Measurements from ENCODE around the gene FBXO46. TPM values are rescaled to one million over a fixed set of nuclear protein-coding genes. Genes with fewer than 3 reads are reported as not detected.

Gene FBXO46
- total and polyA plus RNA-seq, 2 donors (not counting 1 experiment from before 2014, with no cell fraction given) = 19.9 to 44.5 TPM

GRCh38 chr19:45768655-45768983 is 37.9 kb upstream of the FBXO46 start:
- intact Hi-C loops (cut with micrococcal nuclease) = loop anchor here (2.0 kb wide), 1 partner anchor 38 kb away; the partner anchor contains the start of gene FBXO46
- no peaks in the 10 kb centered on the region for H3K36me3 ChIP-seq (replicated peaks in 1 of 2; ENCODE audit: control extremely low read depth in 1 of 2, control insufficient read depth in 1 of 2, extremely low read depth in 1 of 2, insufficient read depth in 2 of 2, low read length in 1 of 2)
- H3K79me2 ChIP-seq (ENCODE audit: control insufficient read depth, insufficient read depth, low read length) = no peaks in the 10 kb centered on the region
- H3K4me1 ChIP-seq (ENCODE audit: control insufficient read depth in 2 of 2, insufficient read depth in 2 of 2, low read length in 2 of 2) = peaks cover 12 to 32% of the 10 kb centered on the region in 2 donors
- under 1% methylated on average over 28 of the region's 33 CpGs for WGBS (ENCODE audit: insufficient coverage)
- peak overlapping the region; percentile 93 for H2AFZ ChIP-seq (ENCODE audit: insufficient read depth, low read depth, low read length, poor library complexity, severe bottlenecking)
- peak overlapping the region; percentile 13 to 88 (median 81) for H3K4me3 ChIP-seq (ENCODE audit: control extremely low read depth in 1 of 5, extremely low read depth in 1 of 5, insufficient read depth in 1 of 5, low read depth in 2 of 5, low read length in 4 of 5)
- ChIA-PET POLR2A (interaction anchor here (0.5 to 3.9 kb wide), 10 partner anchors 24 to 248 kb away, joined by 3 to 23 read pairs (median 4); partner anchors contain the start of genes DMWD, FBXO46, IRF2BP1 and SYMPK), CTCF (interaction anchor here (1.0 to 8.3 kb wide), 13 partner anchors 16 to 249 kb away, joined by 3 to 302 read pairs (median 10); partner anchors contain the start of genes CCDC61, DMWD, QPCTL and SNRPD2)
- H3K27me3 ChIP-seq (replicated peaks in 1 of 4; ENCODE audit: control extremely low read depth in 1 of 4, control insufficient read depth in 3 of 4, insufficient read depth in 4 of 4, low read length in 3 of 4) = peaks cover 0 to 36% (median 8%) of the 10 kb centered on the region in 4 experiments
- no peak for TF ChIP-seq CTCF (IDR thresholded peaks at IDR 0.05)
- no peak for TF ChIP-seq EZH2 (IDR thresholded peaks at IDR 0.05; ENCODE audit: borderline replicate concordance, insufficient read depth, low read depth, low read length, poor library complexity, severe bottlenecking)
- peak overlapping the region; percentile 78 for H3K9ac ChIP-seq (ENCODE audit: low read length)
- no peaks in the 10 kb centered on the region for H3K9me3 Mint-ChIP-seq (ENCODE audit: insufficient read depth)
- peak overlapping the region; percentile 90 for H3K4me3 Mint-ChIP-seq
- H3K27me3 Mint-ChIP-seq = peaks cover 9% of the 10 kb centered on the region
- DNase-seq (no peak), ATAC-seq (ENCODE audit: low read depth) (no peak)
- peak overlapping the region in 1 of 2 donors; percentile 11 for H3K27ac ChIP-seq (ENCODE audit: low read length in 2 of 2)
- H4K20me1 ChIP-seq (ENCODE audit: control insufficient read depth, insufficient read depth, low read length, poor library complexity, severe bottlenecking) = no peaks in the 10 kb centered on the region
- peaks cover 29% of the 10 kb centered on the region for H3K4me1 Mint-ChIP-seq
- H3K9me3 ChIP-seq (ENCODE audit: control extremely low read depth in 1 of 3, control insufficient read depth in 2 of 3, insufficient read depth in 1 of 3, low read length in 2 of 3) = peaks cover 0 to 3% (median 0%) of the 10 kb centered on the region in 3 donors
- H3K27ac Mint-ChIP-seq = no peak overlapping the region
- peak overlapping the region; percentile 96 for H3K4me2 ChIP-seq (replicated peaks; ENCODE audit: low read depth, low read length, poor library complexity, severe bottlenecking)
